HEK293 (cell line): ENCODE measurements around the gene CDK19.

Source experiments
- CTCF ChIA-PET: fragments of 350-600 bp; formaldehyde crosslinking; extraction: SDS; loops from one replicate; lab custom pipeline; 2021; ENCODE audit warnings: antibody characterized with exemption; lab: Yijun Ruan, JAX
- POLR2A ChIA-PET: fragments of 300-600 bp; formaldehyde crosslinking; extraction: SDS; loops from one replicate; lab custom pipeline; 2020; ENCODE audit warnings: antibody characterized with exemption, inconsistent platforms; lab: Yijun Ruan, JAX
- H3K27ac ChIP-seq: fragments of 200-500 bp; sonication (Bioruptor generic); 2 replicates; pipeline ENCODE4 v1.5.1; 2014; ENCODE audit warnings: low read depth, low read length, control low read depth, inconsistent platforms; ENCODE audit errors: extremely low read depth
- H3K36me3 ChIP-seq, 2 experiments: fragments of 200-500 bp in 1 of 2; sonication (Bioruptor generic) in 1 of 2; 1 replicate in 1 of 2; 2 replicates in 1 of 2; pipeline ENCODE4 v1.5.1; 2014 to 2017; ENCODE audit warnings: inconsistent platforms in 2 of 2, low read length in 2 of 2; ENCODE audit not compliant: control insufficient read depth in 2 of 2, insufficient read depth in 1 of 2
- H3K4me1 ChIP-seq: fragments of 200-500 bp; sonication (Bioruptor generic); 2 replicates; pipeline ENCODE4 v1.5.1; 2014; ENCODE audit warnings: mild to moderate bottlenecking, low read length, inconsistent platforms; ENCODE audit not compliant: control insufficient read depth, insufficient read depth
- H3K4me3 ChIP-seq: 2 replicates; pipeline ENCODE4 v1.5.1; 2011; ENCODE audit warnings: low read depth, mild to moderate bottlenecking, control low read depth, low read length, moderate library complexity
- H3K9me3 ChIP-seq: fragments of 200-500 bp; sonication (Bioruptor generic); 2 replicates; pipeline ENCODE4 v1.5.1; 2014; ENCODE audit warnings: low read depth, low read length, inconsistent platforms; ENCODE audit not compliant: control insufficient read depth, insufficient read depth
- PATZ1 ChIP-seq: fragments of 450-650 bp; formaldehyde crosslinking; IDR thresholded peaks from 2 replicates; pipeline ENCODE4 v1.5.1; 2016; ENCODE audit warnings: missing biosample characterization, missing genetic modification characterization
- PBX3 ChIP-seq: sonication (generic); formaldehyde crosslinking; IDR thresholded peaks from 2 replicates; pipeline ENCODE4 v1.8.1; 2022; ENCODE audit warnings: mild to moderate bottlenecking, moderate library complexity, missing genetic modification reagents
- SCRT2 ChIP-seq: fragments of 450-650 bp; formaldehyde crosslinking; IDR thresholded peaks from 2 replicates; pipeline ENCODE4 v1.5.1; 2016; ENCODE audit warnings: missing biosample characterization, missing genetic modification characterization
- SETDB1 ChIP-seq: IDR thresholded peaks from one replicate; pipeline ENCODE4 v1.6.1; 2017; ENCODE audit warnings: mild to moderate bottlenecking, low read length, moderate library complexity, mixed read lengths; ENCODE audit not compliant: insufficient read length
- ZBTB1 ChIP-seq: fragments of 450-650 bp; formaldehyde crosslinking; IDR thresholded peaks from 2 replicates; pipeline ENCODE4 v1.5.1; 2016; ENCODE audit warnings: missing biosample characterization, missing genetic modification characterization
- ZEB2 ChIP-seq: fragments of 450-650 bp; formaldehyde crosslinking; IDR thresholded peaks from 2 replicates; pipeline ENCODE4 v1.5.1; 2016; ENCODE audit warnings: missing biosample characterization, missing genetic modification characterization
- ZNF155 ChIP-seq: fragments of 450-650 bp; formaldehyde crosslinking; IDR thresholded peaks from 2 replicates; pipeline ENCODE4 v1.5.1; 2016; ENCODE audit warnings: missing biosample characterization, missing genetic modification characterization
- ZNF169 ChIP-seq: fragments of 450-650 bp; formaldehyde crosslinking; IDR thresholded peaks from 2 replicates; pipeline ENCODE4 v1.5.1; 2016; ENCODE audit warnings: missing biosample characterization, missing genetic modification characterization
- ZNF202 ChIP-seq: fragments of 450-650 bp; formaldehyde crosslinking; IDR thresholded peaks from 2 replicates; pipeline ENCODE4 v1.5.1; 2016; ENCODE audit warnings: missing biosample characterization, missing genetic modification characterization, borderline replicate concordance
- ZNF223 ChIP-seq: fragments of 450-650 bp; formaldehyde crosslinking; IDR thresholded peaks from 2 replicates; pipeline ENCODE4 v1.5.1; 2016; ENCODE audit warnings: missing biosample characterization, missing genetic modification characterization
- ZNF26 ChIP-seq: fragments of 450-650 bp; formaldehyde crosslinking; IDR thresholded peaks from 2 replicates; pipeline ENCODE4 v1.5.1; 2016; ENCODE audit warnings: missing biosample characterization, missing genetic modification characterization
- ZNF266 ChIP-seq: fragments of 450-650 bp; formaldehyde crosslinking; IDR thresholded peaks from 2 replicates; pipeline ENCODE4 v1.5.1; 2016; ENCODE audit warnings: missing biosample characterization, missing genetic modification characterization, low read depth
- ZNF274 ChIP-seq, 2 experiments: fragments of 200-500 bp in 1 of 2; fragments of 450-650 bp in 1 of 2; sonication (Bioruptor generic) in 1 of 2; formaldehyde crosslinking in 1 of 2; IDR thresholded peaks; 2 replicates each; pipeline versions ENCODE4 v1.5.1 to v1.6.1; 2014 to 2016; ENCODE audit warnings: borderline replicate concordance in 1 of 2, inconsistent platforms in 1 of 2, low read length in 1 of 2, missing biosample characterization in 1 of 2, missing genetic modification characterization in 1 of 2
- ZNF292 ChIP-seq: fragments of 450-650 bp; formaldehyde crosslinking; IDR thresholded peaks from 2 replicates; pipeline ENCODE4 v1.5.1; 2016; ENCODE audit warnings: low read depth, missing biosample characterization, missing genetic modification characterization, borderline replicate concordance
- ZNF513 ChIP-seq: fragments of 450-650 bp; IDR thresholded peaks from 2 replicates; pipeline ENCODE4 v1.5.1; 2018; ENCODE audit warnings: missing biosample characterization, missing genetic modification characterization
- ZNF530 ChIP-seq: fragments of 450-650 bp; formaldehyde crosslinking; IDR thresholded peaks from 2 replicates; pipeline ENCODE4 v1.5.1; 2016; ENCODE audit warnings: low read depth, missing biosample characterization, missing genetic modification characterization
- ZNF544 ChIP-seq: fragments of 450-650 bp; formaldehyde crosslinking; IDR thresholded peaks from 2 replicates; pipeline ENCODE4 v1.5.0; 2017; ENCODE audit warnings: missing biosample characterization, missing genetic modification characterization
- ZNF624 ChIP-seq: fragments of 450-650 bp; formaldehyde crosslinking; IDR thresholded peaks from 2 replicates; pipeline ENCODE4 v1.5.1; 2017; ENCODE audit warnings: missing biosample characterization, missing genetic modification characterization
- ZNF626 ChIP-seq: fragments of 450-650 bp; sonication (Bioruptor Pico); formaldehyde crosslinking; IDR thresholded peaks from 2 replicates; pipeline ENCODE4 v1.5.1; 2018; ENCODE audit warnings: missing biosample characterization, missing genetic modification characterization, inconsistent platforms
- ZNF768 ChIP-seq: fragments of 450-650 bp; formaldehyde crosslinking; IDR thresholded peaks from 2 replicates; pipeline ENCODE4 v1.5.1; 2018; ENCODE audit warnings: missing biosample characterization, mild to moderate bottlenecking, missing genetic modification characterization
- ZNF830 ChIP-seq: fragments of 450-650 bp; IDR thresholded peaks from 2 replicates; pipeline ENCODE4 v1.5.0; 2018; ENCODE audit warnings: missing biosample characterization, missing genetic modification characterization, low read depth, mild to moderate bottlenecking, moderate library complexity
- ZSCAN4 ChIP-seq: fragments of 450-650 bp; formaldehyde crosslinking; IDR thresholded peaks from 2 replicates; pipeline ENCODE4 v1.5.1; 2017; ENCODE audit warnings: missing biosample characterization, missing genetic modification characterization

The CDK19 gene

GRCh38 chr6:110776413-110776812 is 38.9 kb downstream of the CDK19 start:
- no peak for TF ChIP-seq ZNF155 (tag by site-specific recombination)
- TF ChIP-seq ZSCAN4 (tag by site-specific recombination) = no peak
- H3K27ac ChIP-seq = no peak overlapping the region
- no peaks in the 10 kb centered on the region for H3K4me1 ChIP-seq
- ChIA-PET CTCF (interaction anchor here (0.6 to 0.7 kb wide), 3 partner anchors 10 to 1660 kb away, joined by 3 to 4 read pairs (median 3); no protein-coding TSS in a partner anchor), POLR2A (interaction anchor here (0.6 to 2.2 kb wide), 4 partner anchors 10 to 216 kb away, joined by 3 to 8 read pairs (median 6); partner anchors contain the start of genes AMD1 and CDK19)
- H3K36me3 ChIP-seq = no peaks in the 10 kb centered on the region
- no peak overlapping the region for H3K4me3 ChIP-seq
- H3K9me3 ChIP-seq = no peaks in the 10 kb centered on the region

- CTCF ChIA-PET = no interaction called here
- POLR2A ChIA-PET = no interaction called here
- H3K9me3 ChIP-seq = no peaks in the 10 kb centered on the region
- H3K4me3 ChIP-seq = no peak overlapping the region
- H3K27ac ChIP-seq = no peak overlapping the region
- TF ChIP-seq ZNF169 (no peak), PBX3 (no peak), ZNF274 (IDR thresholded peaks at IDR 0.05; ENCODE audit: low read length) (no peak), ZNF274 (tag by site-specific recombination; IDR thresholded peaks at IDR 0.05; ENCODE audit: borderline replicate concordance) (no peak), ZBTB1 (no peak), ZNF202 (tag by site-specific recombination) (no peak), ZNF26 (no peak), ZNF223 (no peak), ZNF624 (no peak), ZEB2 (tag by site-specific recombination) (no peak), ZNF768 (tag by site-specific recombination) (no peak)
- H3K4me1 ChIP-seq = no peaks in the 10 kb centered on the region
- no peaks in the 10 kb centered on the region for H3K36me3 ChIP-seq
Observed at GRCh38 chr6:110769923-110770322, 45.3 kb downstream of the CDK19 start.

- POLR2A ChIA-PET = no interaction called here
- TF ChIP-seq SETDB1 (peak; percentile 48), ZNF292 (tag by site-specific recombination) (no peak), SCRT2 (tag by site-specific recombination) (no peak)
Observed at GRCh38 chr6:110768057-110768456, 47.2 kb downstream of the CDK19 start.

GRCh38 chr6:110761371-110761770 is 53.9 kb downstream of the CDK19 start:
- H3K36me3 ChIP-seq = no peaks in the 10 kb centered on the region
- H3K4me3 ChIP-seq = no peak overlapping the region
- H3K27ac ChIP-seq = no peak overlapping the region
- no peaks in the 10 kb centered on the region for H3K9me3 ChIP-seq
- POLR2A ChIA-PET = no interaction called here
- CTCF ChIA-PET = no interaction called here
- no peaks in the 10 kb centered on the region for H3K4me1 ChIP-seq
- TF ChIP-seq ZNF513 (tag by site-specific recombination) (no peak), ZNF530 (tag by site-specific recombination) (no peak), ZNF544 (no peak), ZNF626 (tag by site-specific recombination) (no peak), ZEB2 (tag by site-specific recombination) (no peak), PATZ1 (tag by site-specific recombination) (no peak), ZNF830 (tag by site-specific recombination) (no peak), ZNF266 (tag by site-specific recombination) (no peak)

More at GRCh38 chr6:110768057-110768456, 47.2 kb downstream of the CDK19 start:
- no peaks in the 10 kb centered on the region for H3K36me3 ChIP-seq
- H3K27ac ChIP-seq = no peak overlapping the region
- H3K4me3 ChIP-seq = no peak overlapping the region
- CTCF ChIA-PET = no interaction called here
- H3K4me1 ChIP-seq = no peaks in the 10 kb centered on the region
- no peaks in the 10 kb centered on the region for H3K9me3 ChIP-seq
